Measurements from ENCODE around the gene S1PR3.

DNA sequence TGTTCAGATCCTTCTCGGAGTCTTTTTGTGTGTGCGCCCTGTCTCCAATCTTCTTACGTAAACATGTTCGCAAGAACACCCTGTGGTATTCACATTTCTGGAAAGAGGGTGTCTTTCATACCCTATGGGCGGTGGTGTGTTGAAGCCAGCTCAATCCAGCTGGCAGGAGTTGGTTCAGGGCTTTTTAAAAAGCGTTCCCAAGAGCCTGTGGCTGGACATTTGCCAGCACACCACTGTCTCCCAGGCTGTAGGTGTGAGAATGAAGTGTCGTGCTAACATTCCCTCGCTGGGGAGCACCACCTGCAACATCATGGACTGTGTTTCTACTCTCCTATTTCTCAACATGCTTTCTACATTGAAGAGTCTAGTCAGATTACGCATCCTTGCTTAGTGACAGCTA, 51.7 kb downstream of the S1PR3 start:
- no peak for TF ChIP-seq ZNF668 (CRISPR knock-in tag; IDR thresholded peaks at IDR 0.05)
- no peak for TF ChIP-seq HNRNPUL1 (IDR thresholded peaks at IDR 0.05; ENCODE audit: low read length)
- TF ChIP-seq TGIF2 (CRISPR knock-in tag; IDR thresholded peaks at IDR 0.05): no peak
- TF ChIP-seq, protein P1, sequence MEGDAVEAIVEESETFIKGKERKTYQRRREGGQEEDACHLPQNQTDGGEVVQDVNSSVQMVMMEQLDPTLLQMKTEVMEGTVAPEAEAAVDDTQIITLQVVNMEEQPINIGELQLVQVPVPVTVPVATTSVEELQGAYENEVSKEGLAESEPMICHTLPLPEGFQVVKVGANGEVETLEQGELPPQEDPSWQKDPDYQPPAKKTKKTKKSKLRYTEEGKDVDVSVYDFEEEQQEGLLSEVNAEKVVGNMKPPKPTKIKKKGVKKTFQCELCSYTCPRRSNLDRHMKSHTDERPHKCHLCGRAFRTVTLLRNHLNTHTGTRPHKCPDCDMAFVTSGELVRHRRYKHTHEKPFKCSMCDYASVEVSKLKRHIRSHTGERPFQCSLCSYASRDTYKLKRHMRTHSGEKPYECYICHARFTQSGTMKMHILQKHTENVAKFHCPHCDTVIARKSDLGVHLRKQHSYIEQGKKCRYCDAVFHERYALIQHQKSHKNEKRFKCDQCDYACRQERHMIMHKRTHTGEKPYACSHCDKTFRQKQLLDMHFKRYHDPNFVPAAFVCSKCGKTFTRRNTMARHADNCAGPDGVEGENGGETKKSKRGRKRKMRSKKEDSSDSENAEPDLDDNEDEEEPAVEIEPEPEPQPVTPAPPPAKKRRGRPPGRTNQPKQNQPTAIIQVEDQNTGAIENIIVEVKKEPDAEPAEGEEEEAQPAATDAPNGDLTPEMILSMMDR (IDR thresholded peaks at IDR 0.05 in 2 of 3, conservative IDR thresholded peaks at IDR 0.05 in 1 of 3; ENCODE audit: insufficient read depth in 2 of 3, low read depth in 1 of 3, low read length in 3 of 3): no peak
- no peak for TF ChIP-seq HMG20A (CRISPR knock-in tag; conservative IDR thresholded peaks at IDR 0.05)
- TF ChIP-seq ARID1B (IDR thresholded peaks at IDR 0.05): no peak
- TF ChIP-seq TBL1XR1 (IDR thresholded peaks at IDR 0.05; ENCODE audit: low read length in 2 of 2): no peak
- no peak for TF ChIP-seq HDGF (IDR thresholded peaks at IDR 0.05)
- TF ChIP-seq, protein P2, sequence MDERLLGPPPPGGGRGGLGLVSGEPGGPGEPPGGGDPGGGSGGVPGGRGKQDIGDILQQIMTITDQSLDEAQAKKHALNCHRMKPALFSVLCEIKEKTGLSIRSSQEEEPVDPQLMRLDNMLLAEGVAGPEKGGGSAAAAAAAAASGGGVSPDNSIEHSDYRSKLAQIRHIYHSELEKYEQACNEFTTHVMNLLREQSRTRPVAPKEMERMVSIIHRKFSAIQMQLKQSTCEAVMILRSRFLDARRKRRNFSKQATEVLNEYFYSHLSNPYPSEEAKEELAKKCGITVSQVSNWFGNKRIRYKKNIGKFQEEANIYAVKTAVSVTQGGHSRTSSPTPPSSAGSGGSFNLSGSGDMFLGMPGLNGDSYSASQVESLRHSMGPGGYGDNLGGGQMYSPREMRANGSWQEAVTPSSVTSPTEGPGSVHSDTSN (CRISPR knock-in tag; IDR thresholded peaks at IDR 0.05; ENCODE audit: low read depth): no peak
- TF ChIP-seq, protein P2 (tag; conservative IDR thresholded peaks at IDR 0.05; ENCODE audit: low read depth): no peak
- TF ChIP-seq NFE2L1 (tag; IDR thresholded peaks at IDR 0.05; ENCODE audit: borderline replicate concordance, low read depth): no peak
- no peak for TF ChIP-seq EP300 (IDR thresholded peaks at IDR 0.05; ENCODE audit: low read length)
